H9 (cell line): ENCODE results near the gene ATP6V0A4. TPM values are rescaled to one million over a fixed set of nuclear protein-coding genes. Genes with fewer than 3 reads are reported as not detected.

Source experiments
- DNase-seq: peaks from one replicate; pipeline ENCODE4 v3.0.0-alpha.2; 2017
- H2AFZ ChIP-seq: one replicate; pipeline ENCODE4 v1.6.1; 2013; ENCODE audit warnings: mild to moderate bottlenecking, low read length, control low read depth, moderate library complexity
- H2AK5ac ChIP-seq: 2 replicates; pipeline ENCODE4 v1.6.1; 2013; ENCODE audit warnings: low read length, control low read depth, mixed read lengths; ENCODE audit not compliant: insufficient read length
- H2BK120ac ChIP-seq: one replicate; pipeline ENCODE4 v1.6.1; 2013; ENCODE audit warnings: low read depth, mild to moderate bottlenecking, low read length, control low read depth, inconsistent platforms; ENCODE audit not compliant: poor library complexity, severe bottlenecking
- H2BK12ac ChIP-seq: 2 replicates; pipeline ENCODE4 v1.6.1; 2013; ENCODE audit warnings: low read length, control low read depth, mixed read lengths, low read depth; ENCODE audit not compliant: insufficient read length
- H2BK15ac ChIP-seq: 2 replicates; pipeline ENCODE4 v1.6.1; 2013; ENCODE audit warnings: low read depth, low read length, control low read depth
- H2BK20ac ChIP-seq: one replicate; pipeline ENCODE4 v1.6.1; 2013; ENCODE audit warnings: low read depth, mild to moderate bottlenecking, low read length, control low read depth, inconsistent platforms; ENCODE audit not compliant: poor library complexity, severe bottlenecking
- H2BK5ac ChIP-seq: 2 replicates; pipeline ENCODE4 v1.6.1; 2013; ENCODE audit warnings: low read length, control low read depth, mixed read lengths; ENCODE audit not compliant: insufficient read length
- H3K14ac ChIP-seq: 2 replicates; pipeline ENCODE4 v1.6.1; 2013; ENCODE audit warnings: low read length, control low read depth; ENCODE audit not compliant: insufficient read depth
- H3K18ac ChIP-seq: 2 replicates; pipeline ENCODE4 v1.6.1; 2013; ENCODE audit warnings: low read depth, mild to moderate bottlenecking, mixed read lengths, low read length, control low read depth; ENCODE audit not compliant: insufficient read length
- H3K23ac ChIP-seq: 2 replicates; pipeline ENCODE4 v1.6.1; 2013; ENCODE audit warnings: low read length, control low read depth, mixed read lengths, low read depth; ENCODE audit not compliant: insufficient read length
- H3K23me2 ChIP-seq: 2 replicates; pipeline ENCODE4 v1.6.1; 2013; ENCODE audit warnings: low read depth, mild to moderate bottlenecking, mixed read lengths, low read length, control low read depth; ENCODE audit not compliant: insufficient read length, poor library complexity, severe bottlenecking
- H3K27ac ChIP-seq: 2 replicates; pipeline ENCODE4 v1.5.1; 2013; ENCODE audit warnings: low read length, control low read depth, mixed read lengths, low read depth; ENCODE audit not compliant: insufficient read length
- H3K27me3 ChIP-seq: 2 replicates; pipeline ENCODE4 v1.6.1; 2013; ENCODE audit warnings: low read length, control low read depth, inconsistent platforms; ENCODE audit not compliant: insufficient read depth
- H3K4ac ChIP-seq: 2 replicates; pipeline ENCODE4 v1.6.1; 2013; ENCODE audit warnings: low read depth, mild to moderate bottlenecking, control low read depth, inconsistent platforms, low read length, moderate library complexity
- H3K4me1 ChIP-seq: 2 replicates; pipeline ENCODE4 v1.6.1; 2013; ENCODE audit warnings: low read length, control low read depth, inconsistent platforms; ENCODE audit not compliant: insufficient read depth
- H3K4me2 ChIP-seq: 2 replicates; pipeline ENCODE4 v1.6.1; 2013; ENCODE audit warnings: low read length, control low read depth, mixed read lengths; ENCODE audit not compliant: insufficient read length, insufficient read depth
- H3K56ac ChIP-seq: 2 replicates; pipeline ENCODE4 v1.6.1; 2013; ENCODE audit warnings: low read depth, mild to moderate bottlenecking, mixed read lengths, low read length, control low read depth; ENCODE audit not compliant: insufficient read length
- H3K79me1 ChIP-seq: 2 replicates; pipeline ENCODE4 v1.6.1; 2013; ENCODE audit warnings: low read depth, mild to moderate bottlenecking, moderate library complexity, low read length, control low read depth, inconsistent platforms; ENCODE audit not compliant: insufficient read depth, poor library complexity, severe bottlenecking
- H3K79me2 ChIP-seq: 2 replicates; pipeline ENCODE4 v1.6.1; 2013; ENCODE audit warnings: low read length, control low read depth, inconsistent platforms; ENCODE audit not compliant: insufficient read depth
- H3K9ac ChIP-seq: 2 replicates; pipeline ENCODE4 v1.6.1; 2013; ENCODE audit warnings: low read length, control low read depth, mixed read lengths; ENCODE audit not compliant: insufficient read length; ENCODE audit errors: extremely low read depth
- H3K9me3 ChIP-seq: one replicate; pipeline ENCODE4 v1.6.1; 2013; ENCODE audit warnings: low read depth, low read length, inconsistent platforms; ENCODE audit not compliant: control insufficient read depth
- H3T11ph ChIP-seq: one replicate; pipeline ENCODE4 v1.6.1; 2013; ENCODE audit warnings: mild to moderate bottlenecking, low read length, control low read depth, inconsistent platforms
- H4K20me1 ChIP-seq: one replicate; pipeline ENCODE4 v1.6.1; 2013; ENCODE audit not compliant: control insufficient read depth, insufficient read length, insufficient read depth
- H4K5ac ChIP-seq: 2 replicates; pipeline ENCODE4 v1.6.1; 2013; ENCODE audit warnings: low read depth, mild to moderate bottlenecking, mixed read lengths, low read length, control low read depth; ENCODE audit not compliant: insufficient read length
- H4K8ac ChIP-seq: replicated peaks from 2 replicates; pipeline ENCODE4 v1.6.1; 2013; ENCODE audit warnings: low read length, control low read depth, mixed read lengths, low read depth; ENCODE audit not compliant: insufficient read length
- H4K91ac ChIP-seq: 2 replicates; pipeline ENCODE4 v1.6.1; 2013; ENCODE audit warnings: low read depth, mild to moderate bottlenecking, moderate library complexity, mixed read lengths, low read length, control low read depth; ENCODE audit not compliant: insufficient read length
- H3K27ac Mint-ChIP-seq, 3 experiments: 2 replicates in 2 of 3; 3 replicates in 1 of 3; pipeline ENCODE4 v1.8.0; 2020 to 2021; ENCODE audit warnings: mixed read lengths in 3 of 3, mild to moderate bottlenecking in 1 of 3, moderate library complexity in 1 of 3
- H3K27me3 Mint-ChIP-seq: 2 replicates; pipeline ENCODE4 v1.8.0; 2021; ENCODE audit warnings: low read depth, mild to moderate bottlenecking, moderate library complexity, mixed read lengths
- H3K36me3 Mint-ChIP-seq, 3 experiments: 2 replicates in 2 of 3; 3 replicates in 1 of 3; pipeline ENCODE4 v1.8.0; 2020 to 2021; ENCODE audit warnings: low read depth in 3 of 3, mixed read lengths in 3 of 3; ENCODE audit not compliant: insufficient read depth in 1 of 3
- H3K4me1 Mint-ChIP-seq, 2 experiments: 2 replicates each; pipeline ENCODE4 v1.8.0; 2020; ENCODE audit warnings: mixed read lengths in 2 of 2
- H3K4me3 Mint-ChIP-seq, 2 experiments: 2 replicates in 1 of 2; 3 replicates in 1 of 2; pipeline ENCODE4 v1.8.0; 2020 to 2021; ENCODE audit warnings: mild to moderate bottlenecking in 2 of 2, mixed read lengths in 2 of 2, moderate library complexity in 1 of 2
- H3K9me3 Mint-ChIP-seq, 2 experiments: 2 replicates in 1 of 2; 3 replicates in 1 of 2; pipeline ENCODE4 v1.8.0; 2020; ENCODE audit warnings: mild to moderate bottlenecking in 2 of 2, mixed read lengths in 2 of 2, moderate library complexity in 1 of 2
- CTCF ChIP-seq: fragments of 200-600 bp; sonication (generic); conservative IDR thresholded peaks from 3 replicates; pipeline ENCODE4 v1.8.0; 2021; ENCODE audit warnings: antibody characterized with exemption, mild to moderate bottlenecking
- WGBS: extraction: QIAGEN DNeasy Blood & Tissue Kit; methylation state at CpG from one replicate; pipeline ENCODE4 v1.1.7; 2013; ENCODE audit warnings: missing lambda C conversion rate, low lambda C conversion rate, mixed read lengths; ENCODE audit not compliant: insufficient read length; ENCODE audit errors: extremely low coverage; 5-methylcytosine and 5-hydroxymethylcytosine counted together
- total RNA-seq: library from RNA; stranded (reverse); gene quantifications from 2 replicates; pipeline ENCODE4 v1.2.1, GENCODE V29; 2021

The ATP6V0A4 gene
- total RNA-seq, 1 experiment from 2014 or later: 0.79 TPM

DNA sequence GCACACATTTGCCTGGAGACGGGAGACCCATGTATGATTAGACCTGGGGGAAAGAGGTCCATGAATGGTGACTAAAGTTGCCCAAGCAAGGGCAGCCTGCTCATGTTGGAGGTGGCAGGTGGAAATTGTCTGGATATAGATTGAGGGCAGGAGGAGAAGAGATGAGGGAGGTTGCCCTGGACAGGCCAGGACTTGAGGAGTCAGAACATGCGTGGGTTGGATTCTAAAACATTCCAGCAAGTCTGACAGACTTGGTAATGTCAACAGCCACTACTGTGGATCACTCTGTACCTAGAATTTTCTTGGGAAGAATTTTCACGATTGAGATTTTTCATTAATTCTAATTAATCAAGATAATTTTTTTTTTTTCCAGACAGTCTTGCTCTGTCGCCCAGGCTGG is 77.7 kb downstream of the ATP6V0A4 start:
- H3K9me3 ChIP-seq: no peaks in the 10 kb centered on the region
- 0 out of 7 replicates have a peak overlapping the region, but pooled peaks of 2 of the 3 experiments have one; percentile 18 to 29 for H3K27ac Mint-ChIP-seq
- no peak for TF ChIP-seq CTCF
- H3K9me3 Mint-ChIP-seq: no peaks in the 10 kb centered on the region
- H3K23me2 ChIP-seq: no peaks in the 10 kb centered on the region
- no peak overlapping the region for H2BK15ac ChIP-seq
- H4K91ac ChIP-seq: no peak overlapping the region
- H3K4me3 Mint-ChIP-seq: no peak overlapping the region
- no peak overlapping the region for H3K27ac ChIP-seq
- H2BK12ac ChIP-seq: no peak overlapping the region
- H3K27me3 Mint-ChIP-seq: no peaks in the 10 kb centered on the region; the same call in 1 of the 2 replicates
- no peak overlapping the region for H2AFZ ChIP-seq
- H3K4me2 ChIP-seq: no peak overlapping the region
- no peaks in the 10 kb centered on the region for H3K36me3 Mint-ChIP-seq
- H4K8ac ChIP-seq: no peak overlapping the region
- peaks cover 8 to 13% of the 10 kb centered on the region in 2 experiments for H3K4me1 Mint-ChIP-seq
- no peaks in the 10 kb centered on the region for H3K27me3 ChIP-seq
- no peak overlapping the region for H2AK5ac ChIP-seq
- no peak overlapping the region for H3T11ph ChIP-seq
- H4K5ac ChIP-seq: no peak overlapping the region
- no peak overlapping the region for H3K14ac ChIP-seq
- H3K18ac ChIP-seq: no peak overlapping the region
- no peak overlapping the region for H3K23ac ChIP-seq
- no peaks in the 10 kb centered on the region for H4K20me1 ChIP-seq
- H2BK20ac ChIP-seq: no peak overlapping the region
- no peaks in the 10 kb centered on the region; the same call in 1 of the 2 replicates for H3K4me1 ChIP-seq
- H3K79me2 ChIP-seq: no peaks in the 10 kb centered on the region
- H2BK120ac ChIP-seq: no peak overlapping the region
- H3K79me1 ChIP-seq: no peaks in the 10 kb centered on the region
- WGBS: no CpG with 5 or more reads among the region's 4 CpGs
- no peak overlapping the region for H2BK5ac ChIP-seq
- H3K4ac ChIP-seq: no peak overlapping the region
- no peak overlapping the region for H3K56ac ChIP-seq
- H3K9ac ChIP-seq: no peak overlapping the region
- DNase-seq: no peak
